Activated CD4-positive, CD25-positive, alpha-beta regulatory T cell (primary cell): ENCODE results near the gene MYB.

Source experiments
- DNase-seq, 4 experiments: peaks; one replicate each; lab custom pipeline; 2025; lab: John Stamatoyannopoulos, UW

Gene MYB

GRCh38 chr6:135189344-135189743 lies 8.2 kb downstream of the MYB start:
- no peak for DNase-seq

GRCh38 chr6:135191508-135192255 lies 10.6 kb downstream of the MYB start:
- no peak for DNase-seq

- no peak for DNase-seq
These were observed 11.4 kb downstream of the MYB start for GRCh38 chr6:135192256-135193174.

DNA sequence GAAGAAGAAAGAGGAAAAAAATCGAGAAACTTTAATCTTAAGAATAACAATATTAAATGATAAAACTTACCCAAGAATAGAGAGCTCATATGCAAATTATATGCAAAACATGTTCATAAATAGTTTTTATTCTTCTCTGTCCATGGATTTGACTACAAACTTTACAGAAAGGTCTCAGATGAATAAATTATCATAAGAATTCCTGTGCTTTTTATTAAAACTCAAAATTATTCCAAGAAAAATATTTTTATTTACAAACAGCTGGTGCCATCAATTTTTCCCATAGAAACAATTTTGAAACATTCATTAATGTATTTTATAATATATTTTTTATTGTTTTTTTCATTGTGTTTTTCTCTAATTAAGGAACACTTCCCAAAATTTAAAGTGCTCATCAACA lies 12.1 kb downstream of the MYB start:
- no peak for DNase-seq

DNA sequence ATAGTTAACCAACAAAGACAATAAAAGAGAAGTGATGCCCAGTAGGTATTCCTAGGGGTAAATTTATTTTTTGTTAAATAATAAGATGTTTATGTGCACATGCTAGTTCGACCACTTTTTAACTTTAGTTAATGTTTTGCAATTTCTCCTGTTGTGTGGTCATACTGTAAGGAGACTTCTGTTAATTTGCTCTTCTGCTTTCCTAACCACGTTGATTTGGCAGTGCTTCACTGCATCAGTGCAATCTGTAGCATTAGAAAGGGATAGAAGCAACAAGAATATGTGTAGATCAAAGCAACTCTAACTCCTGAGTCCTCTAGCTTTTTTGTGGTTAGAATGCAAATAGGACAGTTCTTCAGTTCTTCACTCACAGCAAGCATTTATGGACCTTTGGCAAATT lies 13.9 kb downstream of the MYB start:
- no peak for DNase-seq

- DNase-seq: no peak
These were observed 14.4 kb downstream of the MYB start for GRCh38 chr6:135195522-135195921.

- DNase-seq: no peak
These were observed 15.8 kb downstream of the MYB start for GRCh38 chr6:135196739-135197510.

DNA sequence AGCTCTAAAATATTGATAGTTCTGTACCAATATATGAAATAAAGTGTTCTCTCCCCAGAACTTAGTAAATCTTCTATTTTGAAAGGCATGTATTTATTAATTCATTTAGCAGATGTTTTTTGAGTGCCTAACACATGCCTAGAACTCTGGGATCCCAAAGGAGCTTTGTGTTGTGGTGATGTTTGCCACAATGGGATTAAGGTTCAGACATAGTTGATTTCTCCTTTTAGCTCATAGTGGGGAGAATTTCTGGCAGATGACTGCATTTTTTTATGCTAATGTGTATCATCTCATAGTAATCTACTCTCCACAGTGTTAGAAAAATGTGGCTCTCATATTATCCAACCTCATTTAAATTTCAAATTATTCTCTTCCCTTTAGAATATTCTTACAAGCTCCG lies 21.7 kb downstream of the MYB start:
- DNase-seq: no peak

DNA sequence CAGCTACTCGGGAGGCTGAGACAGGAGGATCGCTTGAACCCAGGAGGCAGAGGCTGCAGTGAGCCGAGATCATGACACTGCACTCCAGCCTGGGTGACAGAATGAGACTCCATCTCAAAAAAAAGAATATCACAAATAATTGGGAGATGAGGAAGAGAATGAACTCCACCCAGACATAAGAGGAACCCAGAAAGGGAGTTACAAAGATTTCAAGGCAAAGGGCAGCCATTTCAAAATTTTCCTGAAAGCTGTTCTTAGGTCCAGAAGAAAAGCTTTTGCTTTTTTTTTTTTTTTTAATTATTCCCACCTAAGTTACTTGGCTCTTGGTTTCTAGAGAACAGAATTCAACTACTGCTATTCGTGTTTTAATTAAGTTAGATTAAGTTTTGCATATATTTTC lies 23.8 kb downstream of the MYB start:
- DNase-seq: no peak

DNA sequence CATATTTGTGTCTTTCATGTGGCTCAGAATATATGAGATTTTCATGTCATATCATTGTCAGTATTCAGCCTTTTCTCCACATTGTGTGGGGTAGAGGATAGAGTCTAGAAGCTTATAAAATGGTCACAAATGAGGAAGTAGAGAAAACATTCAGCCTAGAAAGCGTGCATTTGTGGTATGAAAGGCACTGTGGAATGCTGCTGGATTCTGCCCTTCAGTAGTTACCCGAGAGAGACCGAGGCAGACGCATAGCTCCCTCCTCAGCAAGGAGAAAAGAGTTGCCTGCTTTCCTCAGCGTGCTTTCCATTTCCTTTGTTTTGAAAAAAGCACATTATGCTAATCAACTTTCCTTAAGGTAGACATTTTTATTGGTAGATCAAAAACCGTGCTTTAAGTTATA lies 28.7 kb downstream of the MYB start:
- DNase-seq: no peak

DNA sequence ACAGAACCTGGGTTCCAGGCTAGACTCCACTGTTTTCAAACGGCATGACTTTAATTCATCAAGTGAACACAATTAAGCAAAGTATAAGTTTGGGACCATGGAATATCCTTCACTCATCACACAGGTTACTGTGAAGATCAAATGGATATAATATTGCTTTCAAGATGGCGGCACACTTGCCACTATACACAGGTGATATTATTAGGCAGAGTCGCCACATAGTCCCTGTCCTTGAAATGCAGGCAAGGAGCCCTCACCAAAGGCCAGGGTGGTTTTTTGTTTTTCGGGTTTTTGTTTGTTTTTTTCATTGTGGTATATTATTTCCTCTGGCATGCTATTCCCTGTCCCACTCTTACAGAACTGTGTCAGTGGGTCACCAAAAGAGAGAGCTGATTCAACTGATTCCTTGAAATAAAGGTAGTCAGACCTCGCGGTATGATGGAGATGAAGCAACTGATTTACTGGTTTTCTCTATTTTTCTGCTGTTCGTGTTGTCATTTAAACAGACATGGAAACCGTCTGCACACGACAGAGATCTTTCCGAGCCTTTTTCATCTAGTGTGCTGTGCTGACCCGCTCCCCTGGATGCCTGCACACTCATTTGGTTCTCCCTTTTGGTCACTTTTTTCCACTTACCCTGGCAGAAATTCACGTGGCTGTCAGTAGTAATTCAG lies 29.7 kb downstream of the MYB start:
- DNase-seq: no peak

DNA sequence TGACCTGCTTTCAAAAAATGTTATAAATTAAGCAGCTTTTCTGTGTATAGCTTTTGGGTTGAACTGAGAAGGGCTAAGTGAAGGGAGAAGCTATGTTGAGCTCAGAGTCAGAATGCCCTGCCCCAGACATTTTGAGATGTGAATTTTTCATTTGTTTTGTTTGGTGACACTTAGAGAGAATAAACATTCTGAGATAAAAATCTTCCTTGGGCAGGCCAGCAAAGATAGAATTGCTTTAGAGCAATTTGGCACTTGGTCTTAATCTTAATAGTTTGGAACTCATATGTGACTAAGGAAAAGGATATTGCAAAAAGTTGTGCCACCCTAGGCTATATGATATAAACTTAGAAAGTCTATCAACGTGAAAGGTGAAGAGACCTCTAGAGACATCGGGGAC lies 30.2 kb downstream of the MYB start:
- no peak for DNase-seq

GRCh38 chr6:135212020-135212806 lies 31.1 kb downstream of the MYB start:
- no peak for DNase-seq

DNA sequence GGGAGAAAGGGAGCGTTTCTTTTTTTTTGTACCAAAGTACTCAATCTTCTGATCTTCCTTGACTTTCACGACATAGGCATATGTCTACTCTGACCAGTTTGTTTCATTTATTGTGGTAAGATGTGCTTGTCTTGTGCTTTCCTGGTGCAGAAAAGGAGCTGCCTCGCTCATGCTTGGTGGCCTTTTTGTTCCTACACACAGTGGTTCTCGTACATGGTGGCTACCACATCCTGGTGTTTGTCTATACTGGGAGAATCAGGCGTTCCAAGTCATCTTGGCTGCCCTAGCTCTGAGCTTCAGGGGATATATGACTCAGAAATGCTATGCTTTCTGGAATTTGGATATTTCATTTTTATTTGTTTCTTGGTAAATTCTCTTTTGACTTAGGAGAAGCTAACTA lies 31.8 kb downstream of the MYB start:
- DNase-seq: no peak

- DNase-seq: no peak
These were observed 32.5 kb downstream of the MYB start for GRCh38 chr6:135213616-135214015.

DNA sequence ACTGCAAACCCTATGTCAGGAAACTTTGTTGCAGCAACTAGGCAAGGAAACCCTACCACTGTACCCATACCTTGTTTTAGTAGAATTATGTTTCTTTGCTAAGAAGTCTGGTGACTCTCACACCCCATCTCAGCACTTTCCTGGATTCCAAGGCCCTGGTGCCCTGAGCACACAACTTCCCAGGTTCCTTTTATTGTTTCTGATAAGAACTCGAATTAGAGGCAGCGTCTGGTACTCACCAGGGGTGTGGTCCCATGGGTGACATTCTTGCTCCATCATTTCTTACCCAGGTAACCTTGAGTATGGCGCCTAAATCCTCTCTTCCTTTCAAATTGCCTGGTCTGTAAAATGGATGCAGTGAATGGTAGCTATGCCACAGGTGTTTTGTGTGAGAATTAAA lies 34.1 kb downstream of the MYB start:
- DNase-seq: no peak

DNA sequence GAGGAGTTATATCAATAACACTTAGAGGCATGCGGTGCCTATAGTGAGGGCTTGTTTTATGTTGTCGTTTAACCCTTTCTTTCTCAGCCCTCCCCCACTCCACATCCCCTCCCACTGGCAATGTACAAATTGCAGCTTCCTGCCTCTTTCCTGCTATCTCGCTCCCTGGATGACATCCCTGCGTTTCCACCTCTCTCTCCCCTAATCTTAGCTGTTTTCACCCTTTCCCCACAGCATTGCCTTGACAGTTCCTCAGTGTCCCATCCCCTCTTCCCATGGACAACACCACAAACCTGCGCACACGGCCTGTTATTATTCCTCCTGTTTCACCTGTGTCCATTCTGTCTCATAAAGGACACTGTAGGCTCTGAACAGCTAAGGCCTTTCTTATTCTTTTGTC lies 34.5 kb downstream of the MYB start:
- DNase-seq: no peak

DNA sequence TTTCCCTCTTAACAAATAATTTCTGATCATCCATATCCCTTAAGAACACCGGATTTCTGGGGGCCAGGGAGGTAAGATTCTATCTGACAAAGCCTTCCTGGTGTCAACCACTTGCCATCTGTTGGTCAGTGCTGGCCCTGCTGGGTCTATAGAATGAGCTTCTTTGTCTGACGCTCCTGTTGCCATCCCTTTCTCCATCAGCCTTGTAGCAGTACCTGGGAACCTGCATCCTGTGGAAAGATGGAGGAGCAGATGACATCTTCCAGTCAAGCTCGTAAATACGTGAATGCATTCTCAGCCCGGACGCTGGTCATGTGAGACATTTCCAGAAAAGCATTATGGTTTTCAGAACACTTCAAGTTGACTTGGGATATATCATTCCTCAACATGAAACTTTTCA lies 36.6 kb downstream of the MYB start:
- DNase-seq: no peak

DNA sequence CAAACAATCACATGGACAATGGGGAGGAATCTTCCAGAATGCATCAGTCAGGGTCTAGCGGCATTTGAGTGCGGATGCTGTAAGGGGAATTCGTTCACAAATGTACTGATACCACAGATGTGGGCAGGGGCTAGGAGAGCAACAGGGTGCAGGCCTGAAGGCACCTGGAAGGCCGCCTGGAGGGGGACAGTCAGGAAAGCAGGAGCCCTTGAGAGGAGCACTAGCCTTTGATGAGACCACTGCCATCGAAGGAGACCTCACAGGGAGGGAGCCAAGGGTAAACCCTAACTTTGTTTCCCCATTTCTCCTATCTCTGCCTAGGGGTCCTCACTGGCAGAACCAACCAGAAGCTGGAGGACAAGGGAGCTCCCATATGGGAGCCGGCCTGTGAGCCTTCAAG lies 38.2 kb downstream of the MYB start:
- no peak for DNase-seq

DNA sequence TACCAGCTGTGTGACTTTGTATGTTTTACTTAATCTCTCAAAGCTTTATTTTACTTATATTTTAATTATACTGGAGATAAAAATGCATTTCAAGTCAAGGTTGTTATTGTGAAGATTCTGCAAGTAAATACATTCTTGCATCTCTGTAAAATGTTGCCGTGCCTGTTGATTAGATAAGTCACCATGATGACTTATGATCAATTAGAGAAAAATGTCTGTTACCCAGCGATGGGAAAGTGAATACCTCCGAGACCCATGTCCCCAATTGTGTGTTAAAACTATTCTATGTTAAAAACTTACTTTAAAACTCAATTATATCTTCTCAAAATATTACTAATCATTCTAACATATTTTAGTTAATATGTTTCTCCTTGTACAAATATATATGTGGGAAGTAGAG lies 39.9 kb downstream of the MYB start:
- no peak for DNase-seq

DNA sequence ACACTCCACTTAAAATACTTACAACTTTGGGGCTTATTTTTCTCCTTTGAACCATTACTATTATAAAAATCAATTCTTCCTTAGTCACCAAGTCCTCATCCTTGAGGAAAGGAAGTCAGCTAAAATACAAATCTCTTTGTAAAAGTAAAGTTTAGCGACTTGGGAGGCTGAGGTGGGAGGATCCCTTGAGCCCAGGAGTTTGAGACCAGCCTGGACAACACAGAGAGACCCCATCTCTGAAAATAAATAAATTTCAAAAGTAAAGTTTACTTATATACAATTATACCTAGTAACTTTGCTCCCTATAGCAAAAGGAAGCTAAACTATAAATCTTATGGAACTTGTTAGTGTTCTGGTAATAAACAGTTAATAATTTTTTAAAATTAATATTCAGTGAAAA lies 40.4 kb downstream of the MYB start:
- DNase-seq: no peak
